ENCODE measurements around the gene MRAP2. TPM values are rescaled to one million over a fixed set of nuclear protein-coding genes. Genes with fewer than 3 reads are reported as not detected.

MRAP2 gene, protein sequence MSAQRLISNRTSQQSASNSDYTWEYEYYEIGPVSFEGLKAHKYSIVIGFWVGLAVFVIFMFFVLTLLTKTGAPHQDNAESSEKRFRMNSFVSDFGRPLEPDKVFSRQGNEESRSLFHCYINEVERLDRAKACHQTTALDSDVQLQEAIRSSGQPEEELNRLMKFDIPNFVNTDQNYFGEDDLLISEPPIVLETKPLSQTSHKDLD
- total RNA-seq: not detected
- not detected for polyA plus RNA-seq

DNA sequence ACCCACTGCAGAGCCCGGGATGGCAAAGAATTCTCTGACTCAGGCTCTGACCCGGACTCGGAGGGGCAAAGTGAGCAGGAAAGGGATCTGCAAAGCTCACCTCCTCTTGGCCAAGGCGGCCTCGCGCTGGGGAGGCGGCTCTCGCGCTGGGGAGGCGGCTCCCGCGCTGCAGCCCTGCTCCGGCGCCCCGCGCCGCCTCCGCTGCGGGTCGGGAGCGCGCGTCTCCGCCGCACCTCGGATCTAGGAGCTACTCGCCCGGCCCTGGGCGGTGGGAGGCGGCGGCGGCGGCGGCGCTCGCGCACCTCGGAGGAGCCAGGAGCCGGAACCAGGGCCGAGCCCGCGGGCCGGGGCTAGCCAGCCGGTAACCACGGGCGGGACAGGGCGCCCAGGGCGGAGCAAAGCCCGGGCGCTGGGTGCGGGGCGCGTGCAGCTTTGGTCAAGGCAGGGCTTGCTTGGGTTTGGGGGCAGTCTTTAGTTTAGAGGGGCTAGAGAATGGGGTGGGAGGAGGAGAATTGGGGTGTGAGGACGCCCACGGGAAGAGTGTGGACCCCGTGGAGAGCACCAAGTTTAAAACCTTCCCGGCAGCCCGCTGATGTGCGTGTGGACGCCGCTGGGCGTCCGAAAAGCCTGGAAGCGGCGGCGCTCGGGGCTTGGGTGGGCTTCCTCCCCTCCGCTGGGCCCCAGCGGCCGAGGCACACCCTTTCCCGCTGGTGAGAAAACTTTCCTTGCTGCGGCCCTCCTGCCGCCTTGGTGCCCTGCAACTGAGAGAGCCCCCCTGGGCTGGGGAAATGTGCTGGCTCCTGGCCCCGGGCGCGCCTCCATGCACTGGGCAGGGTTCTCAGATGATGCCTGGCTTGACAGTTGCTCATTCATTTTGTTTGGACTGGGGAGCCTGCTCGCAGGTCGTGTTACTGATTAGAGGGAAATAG, at the start of gene MRAP2:
TSS of gene MRAP2 (plus strand) at position 250 of the 929 bp plus-strand sequence. CDS start 21,547 bp downstream, outside the sequence.
- Histone ChIP-seq H3K9me3 (ENCODE audit: control insufficient read depth in 1 of 2, low read length in 2 of 2) (no peaks in the 10 kb centered on the region), H3K4me3 (ENCODE audit: low read length in 2 of 2) (no peak within 1 kb of the TSS), H3K27ac (ENCODE audit: low read depth, low read length) (no peak within 1 kb of the TSS), H3K36me3 (ENCODE audit: insufficient read depth, low read length) (no peaks in the 10 kb centered on the region), H3K27me3 (ENCODE audit: insufficient read depth, low read length) (peaks cover 4% of the 10 kb centered on the region), H3K4me1 (ENCODE audit: insufficient read depth, low read length) (no peaks in the 10 kb centered on the region)
- DNase-seq: no peak
- Mint-ChIP-seq H3K27me3 (peaks cover 38 to 48% of the 10 kb centered on the region in 2 donors), H3K4me3 (peak within 1 kb of the TSS in 7 of 8 donors; percentile 29 to 65 (median 37)), H3K4me1 (peaks cover 3 to 9% (median 6%) of the 10 kb centered on the region in 4 donors), H3K9me3 (peaks cover 0 to 11% (median 2%) of the 10 kb centered on the region in 8 donors), H3K36me3 (no peaks in the 10 kb centered on the region), H3K27ac (peak within 1 kb of the TSS in 1 of 7 donors; percentile 26)
- CTCF ChIA-PET (ENCODE audit: partially characterized antibody): no interaction called here
- POLR2A ChIA-PET (ENCODE audit: partially characterized antibody): no interaction called here
- intact Hi-C loops (cut with micrococcal nuclease): no loop called here

DNA sequence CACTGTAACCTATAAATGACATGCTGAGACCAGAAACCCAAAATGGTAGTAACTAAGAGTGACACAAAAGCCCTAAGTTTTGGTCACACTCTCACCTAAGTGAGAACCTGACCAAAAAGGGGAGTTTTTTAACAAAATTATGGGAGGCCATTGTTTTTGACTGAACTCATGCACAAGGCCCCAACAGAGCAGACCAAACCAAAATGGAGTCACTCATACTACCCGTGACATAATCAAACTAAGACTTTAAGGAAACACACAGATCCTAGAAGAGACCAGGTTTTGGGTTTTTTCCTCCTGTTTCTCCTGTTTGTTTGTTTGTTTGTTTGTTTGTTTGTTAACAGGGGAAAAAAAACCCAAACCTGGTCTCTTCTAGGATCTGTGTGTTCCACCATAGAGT, 49.2 kb upstream of the MRAP2 start:
- Histone ChIP-seq H3K4me3 (ENCODE audit: low read length in 2 of 2) (no peak overlapping the region), H3K27ac (ENCODE audit: low read depth, low read length) (no peak overlapping the region), H3K27me3 (ENCODE audit: insufficient read depth, low read length) (no peaks in the 10 kb centered on the region), H3K4me1 (ENCODE audit: insufficient read depth, low read length) (no peaks in the 10 kb centered on the region), H3K36me3 (ENCODE audit: insufficient read depth, low read length) (no peaks in the 10 kb centered on the region), H3K9me3 (ENCODE audit: control insufficient read depth in 1 of 2, low read length in 2 of 2) (no peaks in the 10 kb centered on the region)
- peaks cover 0 to 23% of the 10 kb centered on the region in 2 donors for H3K36me3 Mint-ChIP-seq
- DNase-seq: no peak
- H3K4me3 Mint-ChIP-seq: no peak overlapping the region
- ChIA-PET CTCF (ENCODE audit: partially characterized antibody) (no interaction called here), POLR2A (ENCODE audit: partially characterized antibody) (no interaction called here)
- H3K27ac Mint-ChIP-seq: no peak overlapping the region
- peaks cover 0 to 10% (median 2%) of the 10 kb centered on the region in 8 donors for H3K9me3 Mint-ChIP-seq
- H3K27me3 Mint-ChIP-seq: no peaks in the 10 kb centered on the region
- intact Hi-C loops (cut with micrococcal nuclease): no loop called here
- H3K4me1 Mint-ChIP-seq: no peaks in the 10 kb centered on the region

GRCh38 chr6:83985308-83985713, 48.3 kb upstream of the MRAP2 start:
- Histone ChIP-seq H3K4me1 (ENCODE audit: insufficient read depth, low read length) (no peaks in the 10 kb centered on the region), H3K9me3 (ENCODE audit: control insufficient read depth in 1 of 2, low read length in 2 of 2) (no peaks in the 10 kb centered on the region), H3K27me3 (ENCODE audit: insufficient read depth, low read length) (no peaks in the 10 kb centered on the region), H3K36me3 (ENCODE audit: insufficient read depth, low read length) (no peaks in the 10 kb centered on the region), H3K27ac (ENCODE audit: low read depth, low read length) (no peak overlapping the region), H3K4me3 (ENCODE audit: low read length in 2 of 2) (no peak overlapping the region)
- peaks cover 0 to 5% (median 0%) of the 10 kb centered on the region in 8 donors for H3K9me3 Mint-ChIP-seq
- H3K4me3 Mint-ChIP-seq: no peak overlapping the region
- H3K36me3 Mint-ChIP-seq: peaks cover 0 to 23% of the 10 kb centered on the region in 2 donors
- ChIA-PET CTCF (ENCODE audit: partially characterized antibody) (no interaction called here), POLR2A (ENCODE audit: partially characterized antibody) (no interaction called here)
- no peaks in the 10 kb centered on the region for H3K27me3 Mint-ChIP-seq
- DNase-seq: no peak
- no peak overlapping the region for H3K27ac Mint-ChIP-seq
- intact Hi-C loops (cut with micrococcal nuclease): no loop called here
- no peaks in the 10 kb centered on the region for H3K4me1 Mint-ChIP-seq

GRCh38 chr6:83985715-83986114, 47.9 kb upstream of the MRAP2 start:
- Histone ChIP-seq H3K9me3 (ENCODE audit: control insufficient read depth in 1 of 2, low read length in 2 of 2) (no peaks in the 10 kb centered on the region), H3K27me3 (ENCODE audit: insufficient read depth, low read length) (no peaks in the 10 kb centered on the region), H3K4me1 (ENCODE audit: insufficient read depth, low read length) (no peaks in the 10 kb centered on the region), H3K4me3 (ENCODE audit: low read length in 2 of 2) (no peak overlapping the region), H3K27ac (ENCODE audit: low read depth, low read length) (no peak overlapping the region), H3K36me3 (ENCODE audit: insufficient read depth, low read length) (no peaks in the 10 kb centered on the region)
- Mint-ChIP-seq H3K4me1 (no peaks in the 10 kb centered on the region), H3K4me3 (no peak overlapping the region), H3K27ac (no peak overlapping the region), H3K36me3 (peaks cover 0 to 23% of the 10 kb centered on the region in 2 donors), H3K27me3 (no peaks in the 10 kb centered on the region), H3K9me3 (peaks cover 0 to 5% (median 0%) of the 10 kb centered on the region in 8 donors)
- intact Hi-C loops (cut with micrococcal nuclease): no loop called here
- DNase-seq: no peak
- POLR2A ChIA-PET (ENCODE audit: partially characterized antibody): no interaction called here
- CTCF ChIA-PET (ENCODE audit: partially characterized antibody): no interaction called here

GRCh38 chr6:83998021-83998584, 35.5 kb upstream of the MRAP2 start:
- H3K27ac ChIP-seq (ENCODE audit: low read depth, low read length): no peak overlapping the region
- no peaks in the 10 kb centered on the region for H3K9me3 ChIP-seq (ENCODE audit: control insufficient read depth in 1 of 2, low read length in 2 of 2)
- DNase-seq: no peak
- no peak overlapping the region for H3K4me3 ChIP-seq (ENCODE audit: low read length in 2 of 2)
- no peaks in the 10 kb centered on the region for H3K4me1 ChIP-seq (ENCODE audit: insufficient read depth, low read length)
- Mint-ChIP-seq H3K4me3 (no peak overlapping the region), H3K27ac (no peak overlapping the region), H3K27me3 (peaks cover 4 to 6% of the 10 kb centered on the region in 2 donors), H3K4me1 (no peaks in the 10 kb centered on the region), H3K9me3 (peaks cover 0 to 17% (median 11%) of the 10 kb centered on the region in 8 donors), H3K36me3 (peaks cover 1 to 4% of the 10 kb centered on the region in 2 donors)
- H3K27me3 ChIP-seq (ENCODE audit: insufficient read depth, low read length): no peaks in the 10 kb centered on the region
- intact Hi-C loops (cut with micrococcal nuclease): no loop called here
- ChIA-PET POLR2A (ENCODE audit: partially characterized antibody) (no interaction called here), CTCF (ENCODE audit: partially characterized antibody) (no interaction called here)
- H3K36me3 ChIP-seq (ENCODE audit: insufficient read depth, low read length): no peaks in the 10 kb centered on the region

- peaks cover 0 to under 1% of the 10 kb centered on the region in 2 donors for H3K36me3 Mint-ChIP-seq
- Histone ChIP-seq H3K4me1 (ENCODE audit: insufficient read depth, low read length) (no peaks in the 10 kb centered on the region), H3K27me3 (ENCODE audit: insufficient read depth, low read length) (no peaks in the 10 kb centered on the region), H3K9me3 (ENCODE audit: control insufficient read depth in 1 of 2, low read length in 2 of 2) (no peaks in the 10 kb centered on the region), H3K27ac (ENCODE audit: low read depth, low read length) (no peak overlapping the region), H3K36me3 (ENCODE audit: insufficient read depth, low read length) (no peaks in the 10 kb centered on the region), H3K4me3 (ENCODE audit: low read length in 2 of 2) (no peak overlapping the region)
- peaks cover 4 to 8% of the 10 kb centered on the region in 2 donors for H3K27me3 Mint-ChIP-seq
- ChIA-PET POLR2A (ENCODE audit: partially characterized antibody) (no interaction called here), CTCF (ENCODE audit: partially characterized antibody) (no interaction called here)
- no peak for DNase-seq
- no peaks in the 10 kb centered on the region for H3K4me1 Mint-ChIP-seq
- H3K4me3 Mint-ChIP-seq: no peak overlapping the region
- H3K9me3 Mint-ChIP-seq: peaks cover 0 to 9% (median 3%) of the 10 kb centered on the region in 8 donors
- H3K27ac Mint-ChIP-seq: no peak overlapping the region
- intact Hi-C loops (cut with micrococcal nuclease): no loop called here
Observed at GRCh38 chr6:84001119-84001518, 32.5 kb upstream of the MRAP2 start.

- peaks cover 0 to 2% (median 0%) of the 10 kb centered on the region in 8 donors for H3K9me3 Mint-ChIP-seq
- no peaks in the 10 kb centered on the region for H3K9me3 ChIP-seq (ENCODE audit: control insufficient read depth in 1 of 2, low read length in 2 of 2)
- H3K27me3 Mint-ChIP-seq: peaks cover 4 to 11% of the 10 kb centered on the region in 2 donors
- intact Hi-C loops (cut with micrococcal nuclease): no loop called here
- no peak for DNase-seq
- no peaks in the 10 kb centered on the region for H3K27me3 ChIP-seq (ENCODE audit: insufficient read depth, low read length)
- ChIA-PET CTCF (ENCODE audit: partially characterized antibody) (no interaction called here), POLR2A (ENCODE audit: partially characterized antibody) (no interaction called here)
- H3K4me3 ChIP-seq (ENCODE audit: low read length in 2 of 2): no peak overlapping the region
- no peaks in the 10 kb centered on the region for H3K36me3 ChIP-seq (ENCODE audit: insufficient read depth, low read length)
- no peak overlapping the region for H3K4me3 Mint-ChIP-seq
- no peak overlapping the region for H3K27ac ChIP-seq (ENCODE audit: low read depth, low read length)
- H3K27ac Mint-ChIP-seq: no peak overlapping the region
- H3K4me1 ChIP-seq (ENCODE audit: insufficient read depth, low read length): no peaks in the 10 kb centered on the region
- H3K36me3 Mint-ChIP-seq: no peaks in the 10 kb centered on the region
- no peaks in the 10 kb centered on the region for H3K4me1 Mint-ChIP-seq
Observed at GRCh38 chr6:84002226-84002625, 31.3 kb upstream of the MRAP2 start.

All from CD4-positive, alpha-beta memory T cell (primary cell).